ENCODE results near the gene IRAK4.

IRAK4 gene

GRCh38 chr12:43733687-43734086 lies 25.1 kb upstream of the IRAK4 start:
- H3K27ac ChIP-seq: no peak overlapping the region
- TF ChIP-seq, protein P1, sequence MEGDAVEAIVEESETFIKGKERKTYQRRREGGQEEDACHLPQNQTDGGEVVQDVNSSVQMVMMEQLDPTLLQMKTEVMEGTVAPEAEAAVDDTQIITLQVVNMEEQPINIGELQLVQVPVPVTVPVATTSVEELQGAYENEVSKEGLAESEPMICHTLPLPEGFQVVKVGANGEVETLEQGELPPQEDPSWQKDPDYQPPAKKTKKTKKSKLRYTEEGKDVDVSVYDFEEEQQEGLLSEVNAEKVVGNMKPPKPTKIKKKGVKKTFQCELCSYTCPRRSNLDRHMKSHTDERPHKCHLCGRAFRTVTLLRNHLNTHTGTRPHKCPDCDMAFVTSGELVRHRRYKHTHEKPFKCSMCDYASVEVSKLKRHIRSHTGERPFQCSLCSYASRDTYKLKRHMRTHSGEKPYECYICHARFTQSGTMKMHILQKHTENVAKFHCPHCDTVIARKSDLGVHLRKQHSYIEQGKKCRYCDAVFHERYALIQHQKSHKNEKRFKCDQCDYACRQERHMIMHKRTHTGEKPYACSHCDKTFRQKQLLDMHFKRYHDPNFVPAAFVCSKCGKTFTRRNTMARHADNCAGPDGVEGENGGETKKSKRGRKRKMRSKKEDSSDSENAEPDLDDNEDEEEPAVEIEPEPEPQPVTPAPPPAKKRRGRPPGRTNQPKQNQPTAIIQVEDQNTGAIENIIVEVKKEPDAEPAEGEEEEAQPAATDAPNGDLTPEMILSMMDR (conservative IDR thresholded peaks at IDR 0.05): no peak

- H3K27ac ChIP-seq: no peak overlapping the region
- TF ChIP-seq, protein P1 (conservative IDR thresholded peaks at IDR 0.05): no peak
These were observed 21.8 kb upstream of the IRAK4 start for GRCh38 chr12:43736927-43737440.

GRCh38 chr12:43737646-43738045 lies 21.1 kb upstream of the IRAK4 start:
- TF ChIP-seq, protein P1 (conservative IDR thresholded peaks at IDR 0.05): no peak

GRCh38 chr12:43740511-43741100 lies 18.1 kb upstream of the IRAK4 start:
- TF ChIP-seq, protein P1 (conservative IDR thresholded peaks at IDR 0.05): no peak
- H3K27ac ChIP-seq: no peak overlapping the region

More at GRCh38 chr12:43737646-43738045, 21.1 kb upstream of the IRAK4 start:
- no peak overlapping the region for H3K27ac ChIP-seq

DNA sequence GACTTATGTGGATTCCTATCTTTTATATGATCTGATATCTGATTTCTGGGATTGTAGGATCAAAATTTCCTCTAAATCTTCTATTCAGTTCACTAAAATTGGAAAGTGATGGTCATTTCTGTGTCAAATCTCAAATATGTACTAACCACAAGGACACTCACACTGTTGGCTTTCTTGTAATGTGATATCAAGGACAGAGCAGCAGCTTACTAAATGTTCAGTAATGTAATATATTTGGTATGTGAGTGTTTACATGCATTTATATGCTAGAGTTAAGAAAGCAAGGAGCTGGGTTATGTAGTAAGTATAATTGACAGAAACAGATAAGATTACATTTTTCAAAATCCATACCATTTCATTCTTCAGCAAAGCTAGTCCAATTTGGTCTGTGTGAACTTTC lies 16.6 kb upstream of the IRAK4 start:
- TF ChIP-seq, protein P1 (conservative IDR thresholded peaks at IDR 0.05): no peak
- no peak overlapping the region for H3K27ac ChIP-seq

DNA sequence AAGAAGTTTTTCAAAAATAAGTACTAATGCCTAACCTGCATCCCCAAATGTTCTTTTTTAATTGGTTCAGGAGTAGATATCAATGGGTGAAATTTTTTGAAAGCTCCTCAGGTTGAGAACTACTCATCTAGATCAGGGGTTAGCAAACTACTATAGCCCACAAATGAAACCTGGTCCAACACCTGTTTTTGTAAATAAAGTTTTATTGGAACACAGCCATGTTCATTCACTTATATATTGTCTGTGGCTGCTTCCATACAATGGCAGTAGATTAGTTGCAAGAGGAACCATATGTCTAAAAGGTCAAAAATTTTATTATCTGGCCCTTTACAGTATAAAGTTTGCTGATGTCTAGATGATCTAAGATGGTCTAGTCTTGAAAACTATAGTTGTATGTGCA lies 13.9 kb upstream of the IRAK4 start:
- no peak overlapping the region for H3K27ac ChIP-seq
- TF ChIP-seq, protein P1 (conservative IDR thresholded peaks at IDR 0.05): no peak

DNA sequence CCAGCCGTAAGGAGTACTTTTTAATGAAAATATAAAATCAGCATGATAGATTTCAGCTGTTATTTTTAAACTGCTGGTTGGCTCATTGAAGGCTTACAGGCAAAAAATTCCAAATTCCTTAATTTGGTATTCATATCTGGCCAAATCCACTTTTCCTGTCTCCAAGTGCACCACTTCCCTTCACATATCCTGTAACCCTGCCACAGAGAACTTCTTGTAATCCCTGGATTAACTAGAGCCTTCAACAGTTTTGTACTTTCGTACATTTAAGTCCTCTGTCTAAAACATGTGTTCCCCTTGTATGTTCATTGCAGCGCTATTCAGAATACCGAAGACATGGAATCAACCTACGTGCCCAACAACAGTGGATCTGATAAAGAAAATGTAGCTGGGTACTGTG lies 9.7 kb upstream of the IRAK4 start:
- TF ChIP-seq, protein P1 (conservative IDR thresholded peaks at IDR 0.05): no peak
- no peak overlapping the region for H3K27ac ChIP-seq

All from VCaP (cell line).